Measurements from ENCODE around the gene CHST10.
"Not testable (repeated sequence)": the region's sequence is repeated elsewhere in the genome, so short reads cannot be mapped to it uniquely, and the experiment has no call there.

Gene CHST10

DNA sequence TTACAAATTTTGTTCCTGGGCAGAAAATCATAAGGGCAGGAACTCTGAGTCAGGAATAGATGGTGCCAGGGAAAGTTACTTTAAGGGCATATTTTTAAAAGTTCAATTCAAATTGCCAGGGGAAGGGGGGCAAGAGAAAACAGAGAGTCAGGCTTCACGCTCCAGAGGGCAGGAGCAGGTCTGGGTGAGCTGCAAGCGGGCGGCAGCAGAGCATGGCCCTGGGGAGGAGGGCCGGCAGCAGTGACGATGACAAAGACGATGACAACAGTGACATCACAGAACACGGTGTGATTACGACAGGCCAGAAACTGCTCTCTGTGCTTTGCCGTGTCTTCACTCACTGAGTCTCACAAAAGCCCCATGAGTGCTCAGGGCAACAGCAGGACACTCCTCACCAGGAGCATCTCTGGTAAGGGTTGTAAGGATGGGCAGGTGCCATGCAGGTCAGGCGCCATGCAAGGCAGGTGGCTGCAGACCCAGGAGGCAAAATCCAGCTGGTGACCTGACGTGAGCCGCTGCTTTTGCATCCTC lies 23.3 kb downstream of the CHST10 start:
- no peak for DNase-seq

DNA sequence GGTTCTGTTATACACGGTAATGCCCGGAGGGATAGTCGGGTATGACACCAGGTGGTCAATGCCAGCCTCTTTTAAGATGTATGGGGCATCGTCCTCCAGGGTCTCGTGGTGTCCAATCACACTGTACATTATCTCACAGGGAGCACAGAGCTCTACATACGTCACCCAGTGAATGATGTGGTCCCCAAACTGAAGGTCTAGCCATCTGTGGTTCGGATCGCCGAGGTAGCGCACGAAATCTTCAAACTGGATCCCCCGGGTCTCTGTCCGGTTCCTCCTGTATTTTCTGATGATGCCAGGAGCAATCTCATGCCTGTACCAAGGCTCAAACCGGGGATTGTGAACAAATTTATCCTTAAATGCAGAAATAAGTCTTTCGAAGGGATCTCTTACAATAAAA lies 24.1 kb downstream of the CHST10 start:
- DNase-seq: no peak

DNA sequence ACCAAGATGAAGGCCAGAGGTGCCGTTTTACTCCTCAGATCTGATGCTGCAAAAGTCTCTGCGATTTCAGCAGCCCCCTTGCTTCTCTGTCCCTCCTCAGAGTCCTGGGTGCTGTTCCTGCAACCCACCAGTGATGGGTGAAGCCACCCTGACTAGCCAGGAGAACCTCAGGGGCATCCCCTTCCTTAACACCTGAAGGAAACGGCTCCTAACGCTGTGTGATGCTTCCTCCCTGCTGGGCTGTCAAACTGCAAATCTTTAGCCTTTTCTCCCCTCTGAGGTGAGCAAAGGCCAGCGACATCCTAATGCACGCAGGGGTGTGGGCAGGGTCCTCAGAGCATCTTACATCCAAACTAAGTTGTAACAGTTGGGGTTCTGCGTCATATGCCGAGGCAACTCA lies 24.8 kb downstream of the CHST10 start:
- no peak for DNase-seq

DNA sequence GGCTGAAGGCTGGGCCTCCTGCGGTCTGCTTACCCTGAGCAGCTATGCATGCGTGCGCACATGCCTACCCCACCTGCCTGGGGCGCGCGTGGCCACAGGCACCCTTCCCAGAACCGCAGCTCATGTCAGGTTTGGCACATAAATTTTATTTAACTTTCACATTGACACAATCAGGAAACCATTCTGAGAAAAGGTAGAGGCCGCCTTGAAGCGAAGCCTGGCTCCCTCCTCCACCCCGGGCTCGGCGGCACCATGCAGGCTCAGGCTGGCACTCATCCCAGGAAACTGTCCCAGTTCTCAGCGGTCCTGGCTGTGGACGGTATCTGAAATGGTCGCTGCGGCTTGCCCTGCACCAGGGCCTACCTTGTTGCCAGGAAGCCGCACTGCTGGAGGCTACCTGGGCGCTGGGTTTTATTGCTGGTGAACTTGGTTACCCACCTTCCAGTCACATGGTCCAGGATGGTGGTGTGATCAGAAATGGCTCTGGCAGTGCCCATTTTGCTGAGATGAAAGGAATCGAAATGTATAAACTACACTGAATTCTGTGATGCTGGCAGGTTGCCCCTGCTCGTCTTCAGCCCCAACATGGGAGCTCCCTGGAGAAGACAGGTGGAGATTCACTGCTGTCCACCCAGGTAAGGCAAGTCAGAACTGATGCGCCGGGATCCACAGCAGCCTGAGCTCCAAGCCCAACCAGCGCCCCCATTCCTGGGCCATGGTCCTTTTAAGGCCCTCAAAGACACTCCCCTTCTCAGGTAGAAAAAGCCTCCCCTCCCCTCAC lies 25.5 kb downstream of the CHST10 start:
- peak in 41 of 58 donors; percentile 14 to 77 (median 49) for DNase-seq

DNA sequence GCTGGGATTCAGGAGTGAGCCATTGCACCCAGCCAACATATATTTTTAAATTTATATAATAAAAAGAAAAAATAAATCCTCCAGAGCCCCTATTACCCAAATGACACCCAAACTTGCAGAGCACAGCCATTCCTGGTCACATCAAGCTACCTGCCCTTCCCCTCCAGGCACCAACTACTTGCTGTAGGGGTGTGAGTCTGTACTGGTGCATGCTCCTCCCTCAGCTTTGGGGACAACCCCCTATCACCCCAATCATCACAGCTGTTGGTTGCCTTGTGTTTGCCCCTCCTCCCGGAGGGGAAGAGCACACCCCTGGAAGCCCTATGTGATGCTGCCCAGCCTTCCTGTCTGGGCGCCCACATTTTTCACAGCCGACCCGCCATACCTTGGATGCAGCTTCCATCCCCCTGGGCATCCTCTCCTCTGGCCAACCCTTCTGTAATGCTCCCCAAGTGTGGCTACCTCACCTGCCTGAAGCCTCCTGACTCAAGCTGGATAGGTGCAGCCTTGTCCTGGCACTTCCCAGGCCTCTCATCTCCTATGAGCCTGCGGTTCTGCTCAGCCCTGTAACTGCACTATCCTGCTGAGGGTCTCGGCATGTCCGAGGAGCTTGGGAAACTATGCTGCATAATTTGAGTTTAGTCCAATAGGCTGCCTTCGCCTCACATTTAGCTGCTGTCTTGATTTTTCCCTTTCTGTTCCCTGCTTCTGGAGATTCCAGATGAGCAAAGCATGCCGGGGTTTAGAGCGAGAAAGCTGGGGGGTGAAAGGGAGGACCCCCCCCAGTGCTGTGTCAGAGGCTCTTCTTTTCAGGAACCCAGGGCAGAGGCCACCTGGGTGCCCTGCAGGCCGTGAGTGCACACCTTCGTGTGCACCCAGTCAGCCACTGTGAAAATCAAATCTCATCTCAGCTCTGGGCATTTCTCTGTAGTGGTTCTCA lies 27.2 kb downstream of the CHST10 start:
- DNase-seq: no peak

DNA sequence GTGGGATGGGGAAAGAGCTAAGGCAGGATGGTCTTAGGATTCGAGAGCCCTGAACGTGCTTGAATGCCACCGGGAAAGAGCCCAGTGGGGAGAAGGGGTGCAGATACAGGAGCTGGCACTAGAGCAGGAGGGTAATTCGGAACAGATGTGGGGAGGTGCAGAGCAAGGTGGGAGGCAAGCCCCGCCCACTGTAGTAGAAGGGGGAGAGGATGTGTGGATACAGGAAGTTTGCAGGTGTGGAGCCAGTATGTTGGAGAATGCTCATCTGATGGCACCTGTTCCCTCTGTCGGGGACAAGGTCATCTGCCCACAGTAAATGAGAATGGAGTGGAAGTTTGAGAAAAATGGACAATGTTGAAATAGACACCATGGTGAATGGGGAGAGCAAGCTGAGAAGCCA lies 28.8 kb downstream of the CHST10 start:
- no peak for DNase-seq

DNA sequence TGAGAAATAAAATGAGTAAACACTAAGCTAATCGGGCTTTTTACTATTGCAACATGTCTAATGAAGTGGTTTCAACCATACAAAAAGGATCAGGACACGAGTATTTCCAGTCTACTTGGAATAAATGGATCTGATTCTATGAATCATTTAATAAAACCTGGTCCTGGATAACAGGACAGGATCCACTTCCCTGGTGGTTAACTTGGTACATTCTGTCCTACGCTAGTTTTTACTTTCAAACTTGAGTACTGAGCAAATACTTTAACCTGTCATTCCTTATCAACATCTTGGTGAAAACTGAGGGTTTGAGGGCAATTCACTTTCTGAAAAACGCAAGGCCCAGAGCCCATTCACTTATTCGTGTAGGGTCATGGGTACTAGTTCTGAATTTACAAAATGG lies 33.5 kb downstream of the CHST10 start:
- no peak for DNase-seq

DNA sequence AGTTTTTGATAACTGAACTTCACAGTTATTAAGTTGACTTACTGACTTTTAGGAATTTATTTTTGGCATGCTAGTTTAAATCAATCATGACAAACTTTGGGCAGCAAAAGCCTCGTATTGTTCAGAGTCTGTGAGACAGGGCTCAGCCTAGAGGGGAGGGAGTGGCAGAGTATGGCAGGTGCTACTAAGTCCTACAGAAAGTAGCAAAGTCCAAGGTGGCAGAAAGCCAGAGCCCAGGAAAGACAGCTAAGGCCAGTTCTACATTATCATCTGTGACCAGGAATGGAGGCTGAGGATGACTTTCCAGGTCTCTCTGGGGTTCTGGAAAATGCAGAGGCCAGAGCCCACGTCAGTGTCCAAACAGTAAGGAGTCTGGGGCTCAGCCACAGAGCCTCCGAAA lies 34.2 kb downstream of the CHST10 start:
- no peak for DNase-seq

DNA sequence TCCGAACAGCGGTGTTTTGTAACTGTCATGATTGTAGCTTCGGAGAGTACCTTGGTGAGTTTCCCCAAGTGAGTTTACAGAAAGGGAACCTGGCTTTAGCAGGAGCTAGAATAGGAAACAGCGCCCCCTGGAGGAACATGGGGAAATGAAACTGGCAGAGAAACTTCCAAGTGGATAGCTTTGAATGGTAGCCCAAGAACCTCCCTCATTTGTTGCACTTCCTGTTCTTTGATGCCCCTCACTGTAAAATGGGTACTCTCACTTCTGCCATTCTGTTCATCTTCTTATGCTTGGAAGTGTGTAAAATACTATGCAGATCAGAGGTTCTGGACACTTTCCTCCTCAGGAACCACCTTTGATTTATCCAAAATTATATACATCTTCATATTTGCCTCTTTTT lies 36.2 kb downstream of the CHST10 start:
- peak in 53 of 58 donors; percentile 2 to 89 (median 49) for DNase-seq

DNA sequence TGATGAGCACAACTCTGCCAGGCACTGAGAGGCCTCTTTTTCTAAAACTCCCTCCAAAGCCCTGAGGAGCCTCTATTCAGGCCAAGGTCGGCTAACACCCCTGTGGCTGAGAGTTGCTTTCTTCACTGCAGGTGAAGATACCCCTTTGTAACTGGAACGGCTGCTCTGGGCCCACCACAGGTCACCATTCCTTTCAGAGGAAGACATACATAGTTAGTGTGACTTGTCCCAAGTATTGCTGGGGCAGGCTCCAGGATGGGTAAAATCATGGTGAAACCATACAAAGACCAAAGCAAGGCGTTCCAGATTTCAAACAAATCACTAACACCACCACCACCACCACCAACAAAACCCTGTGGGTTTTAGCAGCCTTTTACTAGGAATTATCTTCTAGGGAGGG lies 36.8 kb downstream of the CHST10 start:
- no peak for DNase-seq

DNA sequence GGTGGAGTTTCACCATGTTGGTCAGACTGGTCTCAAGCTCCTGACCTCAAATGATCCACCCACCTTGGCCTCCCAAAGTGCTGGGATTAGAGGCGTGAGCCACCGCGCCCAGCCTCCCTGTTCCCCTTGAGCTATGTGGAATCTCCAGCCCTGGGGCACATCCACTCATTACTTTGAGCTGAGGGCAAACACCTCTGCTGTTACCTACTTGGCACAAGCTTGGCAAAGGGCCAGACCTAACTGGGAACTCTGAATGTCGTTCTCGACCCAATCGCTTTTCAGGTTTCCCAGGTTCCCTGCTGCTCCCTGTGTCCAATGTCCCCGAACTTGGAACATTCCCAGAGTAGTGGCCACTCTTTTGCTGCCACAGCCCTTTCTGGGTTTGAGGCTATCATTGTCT lies 40.6 kb downstream of the CHST10 start:
- DNase-seq: no peak

DNA sequence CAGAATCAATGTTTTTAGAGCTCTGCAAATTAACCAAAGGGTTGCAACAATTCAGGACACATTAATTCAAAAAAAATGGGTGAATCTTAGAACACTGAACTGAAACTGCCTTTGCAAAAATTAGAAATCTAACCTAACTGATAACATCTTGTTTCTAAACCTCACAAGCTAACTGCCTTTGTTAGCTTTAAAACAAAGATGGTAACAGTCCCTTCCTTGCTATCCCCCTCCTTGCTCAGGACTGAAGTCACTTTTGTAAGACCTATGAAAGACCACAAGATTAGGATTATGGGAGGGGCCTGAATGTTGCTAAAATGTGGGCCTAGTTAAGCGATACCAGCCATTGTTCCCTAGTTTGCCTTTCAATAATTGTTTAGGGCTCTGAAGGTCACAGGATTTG lies 50.3 kb downstream of the CHST10 start:
- no peak for DNase-seq

DNA sequence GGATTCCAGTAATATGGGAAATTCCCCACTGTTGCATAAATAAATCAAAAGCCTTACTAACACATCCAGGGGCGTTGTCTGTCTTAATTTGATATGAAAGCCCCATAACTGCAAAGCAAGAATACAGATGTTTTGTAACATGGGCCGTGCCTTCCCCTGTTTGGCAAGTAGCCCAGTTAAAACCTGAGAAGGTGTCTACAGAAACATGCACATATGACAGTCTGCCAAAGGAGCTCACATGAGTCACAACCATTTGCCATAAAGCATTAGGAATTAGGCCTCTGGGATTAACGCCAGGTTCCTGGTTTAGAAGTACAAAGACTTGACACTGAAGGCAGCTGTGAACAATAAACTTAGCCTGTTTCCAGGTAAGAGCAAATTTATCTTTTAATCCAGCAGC lies 52.0 kb downstream of the CHST10 start:
- no peak for DNase-seq

DNA sequence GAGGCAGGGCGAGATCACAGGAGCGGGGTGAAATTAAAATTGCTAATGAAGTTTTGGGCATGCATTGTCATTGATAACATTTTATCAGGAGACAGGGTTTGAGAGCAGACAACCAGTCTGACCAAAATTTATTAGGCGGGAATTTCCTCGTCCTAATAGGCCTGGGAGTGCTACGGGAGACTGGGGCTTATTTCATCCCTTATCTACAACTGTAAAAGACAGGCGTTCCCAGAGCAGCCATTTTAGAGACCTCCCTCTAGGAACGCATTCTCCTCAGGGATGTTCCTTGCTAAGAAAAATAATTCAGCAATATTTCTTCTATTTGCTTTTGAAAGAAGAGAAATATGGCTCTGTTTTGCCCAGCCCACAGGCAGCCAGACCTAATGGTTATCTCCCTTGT lies 55.2 kb downstream of the CHST10 start:
- not testable (repeated sequence) for DNase-seq

DNA sequence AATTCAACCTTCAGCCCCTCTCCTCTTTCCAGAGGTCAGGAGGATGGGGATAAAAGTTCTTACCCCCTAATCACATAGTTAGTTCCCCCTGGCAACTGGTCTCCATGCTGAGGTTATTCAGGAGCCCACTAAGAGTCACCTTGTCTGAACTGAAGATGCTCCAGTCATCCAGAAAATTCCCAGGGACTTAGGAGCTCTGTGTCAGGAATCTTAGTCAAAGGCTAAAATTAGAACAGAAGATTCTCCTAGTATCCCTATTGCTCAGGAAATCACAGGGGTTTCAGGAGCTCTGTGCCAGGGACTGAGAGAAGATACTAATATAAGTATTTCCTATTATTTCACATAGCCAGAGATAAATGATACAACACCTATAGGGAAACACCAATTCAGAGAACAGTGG lies 57.9 kb downstream of the CHST10 start:
- no peak for DNase-seq

DNA sequence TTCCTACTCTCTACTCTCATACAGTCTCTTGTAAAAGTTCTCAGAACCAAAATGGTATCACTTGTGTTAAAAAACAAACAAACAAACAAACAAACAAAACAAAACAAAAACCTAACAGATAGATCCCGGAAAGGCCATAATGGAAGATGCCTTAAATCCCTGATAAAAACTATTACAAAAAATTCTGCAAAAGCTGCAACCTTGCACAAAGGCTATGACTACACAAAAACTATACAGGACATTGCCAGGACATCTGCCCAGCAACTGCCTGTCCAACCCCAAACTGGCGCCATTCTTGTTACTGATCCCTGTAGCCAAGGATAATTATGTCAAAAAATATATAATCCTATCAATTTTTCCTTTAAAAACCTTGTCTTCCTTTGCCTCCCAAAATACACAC lies 58.9 kb downstream of the CHST10 start:
- no peak for DNase-seq

DNA sequence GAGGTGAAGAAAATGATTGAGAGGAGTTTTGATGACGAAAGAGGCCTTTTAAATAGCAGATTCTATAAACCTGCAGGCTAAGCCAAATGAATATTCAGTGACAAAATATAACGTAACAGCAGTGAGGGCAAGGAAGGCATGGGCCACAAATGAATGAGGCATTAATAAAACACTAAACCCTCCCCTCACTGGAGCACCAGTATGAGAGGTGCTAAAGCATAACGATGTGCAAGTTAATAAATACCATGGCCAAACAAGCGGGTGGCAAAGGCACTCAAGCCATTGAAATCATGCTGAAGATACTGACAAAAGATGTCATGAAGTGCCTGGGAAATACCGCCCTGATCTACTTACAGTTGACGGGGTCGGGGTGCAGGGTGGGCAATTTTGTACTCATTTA lies 64.9 kb downstream of the CHST10 start:
- no peak for DNase-seq

DNA sequence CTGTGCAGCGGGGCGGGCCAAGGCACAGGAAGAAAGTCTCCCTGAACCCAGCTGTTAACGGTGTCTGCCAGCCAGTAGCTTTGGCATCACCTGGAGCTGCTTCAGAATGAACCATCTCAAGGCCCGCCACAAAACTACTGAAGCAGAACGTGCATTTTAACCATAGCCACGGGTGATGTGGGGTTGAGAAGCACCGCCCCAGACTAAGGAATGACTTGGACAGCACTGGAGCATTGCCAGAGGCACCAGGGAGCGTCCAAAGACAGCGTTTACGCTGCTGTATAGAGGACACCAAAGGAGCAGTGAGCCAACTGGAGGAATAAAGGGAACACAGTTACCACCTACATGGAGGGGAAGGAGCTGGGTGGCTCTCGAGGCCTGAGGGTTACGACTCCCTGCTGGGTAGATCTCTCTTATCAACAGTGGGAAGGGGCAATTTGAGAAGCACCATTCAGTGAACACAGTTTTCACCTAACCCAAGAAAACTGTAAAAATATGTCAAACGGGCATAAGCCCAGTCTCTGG lies 66.7 kb downstream of the CHST10 start:
- no peak for DNase-seq

DNA sequence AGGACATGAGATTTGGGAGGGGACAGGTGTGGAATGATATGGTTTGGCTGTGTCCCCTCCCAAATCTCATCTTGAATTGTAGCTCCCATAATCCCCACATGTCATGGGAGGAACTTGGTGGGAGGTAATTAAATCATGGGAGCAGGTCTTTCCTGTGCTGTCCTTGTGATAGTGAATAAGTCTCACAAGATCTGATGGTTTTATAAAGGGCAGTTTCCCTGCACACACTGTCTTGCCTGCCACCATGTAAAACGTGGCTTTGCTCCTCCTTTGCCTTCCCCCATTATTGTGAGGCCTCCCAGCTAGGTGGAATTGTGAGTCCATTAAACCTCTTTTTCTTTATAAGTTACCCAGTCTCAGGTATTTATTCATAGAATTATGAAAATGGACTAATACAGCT lies 72.3 kb downstream of the CHST10 start:
- DNase-seq: not testable (repeated sequence)

DNA sequence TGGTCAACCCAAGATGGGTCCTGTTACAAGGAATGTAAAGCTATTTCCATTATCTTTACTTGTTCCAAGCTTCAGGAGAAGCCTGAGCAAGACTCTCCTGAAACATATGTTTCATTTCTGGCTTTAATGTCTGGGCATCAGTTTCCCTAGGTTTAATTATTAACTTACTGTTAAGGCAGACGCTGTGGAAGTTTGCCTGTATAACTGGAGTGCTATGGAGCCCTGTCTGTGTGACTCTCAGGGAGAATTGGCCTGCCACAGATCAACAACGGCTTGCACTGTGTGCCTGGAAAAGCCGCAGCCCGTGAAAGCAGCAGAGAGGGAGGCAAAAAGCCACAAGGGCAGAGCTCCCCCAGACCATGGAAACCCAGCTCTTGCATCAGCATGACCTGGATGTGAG lies 73.0 kb downstream of the CHST10 start:
- DNase-seq: no peak

DNA sequence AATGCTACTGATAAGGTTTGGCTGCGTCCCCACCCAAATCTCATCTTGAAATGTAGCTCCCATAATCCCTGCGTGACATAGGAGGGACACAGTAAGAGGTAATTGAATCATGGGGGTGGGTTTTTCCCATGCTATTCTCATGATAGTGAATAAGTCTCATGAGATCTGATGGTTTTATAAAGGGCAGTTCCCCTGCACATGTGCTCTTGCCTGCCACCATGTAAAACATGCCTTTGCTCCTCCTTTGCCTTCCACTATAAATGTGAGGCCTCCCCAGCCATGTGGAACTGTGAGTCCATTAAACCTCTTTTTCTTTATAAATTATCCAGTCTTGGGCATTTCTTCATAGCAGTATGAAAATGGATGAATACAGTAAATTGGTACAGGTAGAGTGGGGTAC lies 75.0 kb downstream of the CHST10 start:
- DNase-seq: not testable (repeated sequence)
